Tibial nerve (tissue), 4 donors: ENCODE measurements around the gene KCNA1. TPM values are rescaled to one million over a fixed set of nuclear protein-coding genes. Genes with fewer than 3 reads are reported as not detected.
A peak's percentile ranks its signal among the peaks of the same experiment; 100 is the strongest.

Experiments
- DNase-seq, 2 donors: peaks; one replicate each; pipeline ENCODE4 v3.0.0-alpha.2; 2019; ENCODE audit warnings: low spot score in 2 of 2
- H3K27ac ChIP-seq, 4 donors: fragments of 200-600 bp; sonication (generic) in 3 of 4; one replicate each; pipeline ENCODE4 v1.5.1; 2017 to 2019; ENCODE audit warnings: mild to moderate bottlenecking in 1 of 4
- H3K27me3 ChIP-seq, 2 donors: fragments of 200-600 bp; sonication (generic) in 1 of 2; one replicate each; pipeline versions ENCODE4 v1.5.1 to v1.6.0; 2017 to 2019
- H3K36me3 ChIP-seq, 3 donors: fragments of 200-600 bp; sonication (generic); one replicate each; pipeline ENCODE4 v1.5.1; 2018 to 2019
- H3K4me1 ChIP-seq, 4 donors: fragments of 200-600 bp; sonication (generic) in 3 of 4; one replicate each; pipeline ENCODE4 v1.5.1; 2017 to 2019
- H3K4me3 ChIP-seq, 4 donors: fragments of 200-600 bp; sonication (generic) in 3 of 4; one replicate each; pipeline ENCODE4 v1.5.1; 2017 to 2019; ENCODE audit warnings: mild to moderate bottlenecking in 1 of 4, moderate library complexity in 1 of 4
- H3K9me3 ChIP-seq, 4 donors: fragments of 200-600 bp; sonication (generic) in 3 of 4; one replicate each; pipeline ENCODE4 v1.5.1; 2017 to 2019
- EP300 ChIP-seq, 2 donors: sonication (generic); formaldehyde crosslinking; IDR thresholded peaks; one replicate each; pipeline ENCODE4 v1.6.1; 2017; ENCODE audit warnings: antibody characterized with exemption in 2 of 2, mild to moderate bottlenecking in 1 of 2
- POLR2A ChIP-seq, 2 donors: fragments of 450-650 bp; IDR thresholded peaks; one replicate each; pipeline ENCODE4 v1.6.1; 2017; ENCODE audit warnings: antibody characterized with exemption in 2 of 2, mild to moderate bottlenecking in 2 of 2, moderate library complexity in 2 of 2
- WGBS, 2 donors: methylation state at CpG; one replicate each; pipeline ENCODE4 v1.1.5; 2018; 5-methylcytosine and 5-hydroxymethylcytosine counted together
- total RNA-seq, 4 donors: library from RNA; depleted of rRNA; stranded (reverse); fragments of >200 nt; gene quantifications; one replicate each; pipeline ENCODE4 v1.1.0, GENCODE V29; 2016
- TF ChIP-seq, protein P1 (sequence below), 5 experiments: fragments of 200-600 bp in 3 of 5; fragments of 450-650 bp in 2 of 5; sonication (generic) in 3 of 5; IDR thresholded peaks; one replicate each; pipeline ENCODE4 v1.5.1; 2016 to 2019; ENCODE audit warnings: antibody characterized with exemption in 5 of 5, mild to moderate bottlenecking in 3 of 5, moderate library complexity in 2 of 5

KCNA1 gene
- total RNA-seq, 4 donors from 2014 or later = 1.2 to 12.8 (median 4.8) TPM

DNA sequence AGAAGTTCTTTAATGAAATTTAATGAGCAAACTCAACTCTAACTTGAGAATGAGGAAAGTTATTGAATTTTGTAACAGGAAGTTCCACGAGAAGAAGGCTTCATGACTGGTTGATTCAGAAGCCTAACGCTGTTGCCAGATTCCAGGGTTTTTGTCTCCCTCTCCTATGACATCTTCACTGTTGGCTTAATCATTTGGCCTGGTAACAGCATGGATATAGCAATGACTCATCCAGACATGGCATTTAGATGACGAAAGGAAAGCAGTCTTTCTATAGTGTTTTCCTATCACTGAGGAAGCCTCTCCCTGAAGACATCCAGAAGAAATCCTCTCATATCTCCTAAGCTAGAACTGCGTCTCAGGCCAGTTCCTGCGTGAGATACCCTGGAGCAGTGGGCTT is 9.4 kb upstream of the KCNA1 start:
- H3K4me1 ChIP-seq = no peaks in the 10 kb centered on the region
- TF ChIP-seq POLR2A (IDR thresholded peaks at IDR 0.05) (no peak), EP300 (IDR thresholded peaks at IDR 0.05) (no peak)
- TF ChIP-seq, protein P1, sequence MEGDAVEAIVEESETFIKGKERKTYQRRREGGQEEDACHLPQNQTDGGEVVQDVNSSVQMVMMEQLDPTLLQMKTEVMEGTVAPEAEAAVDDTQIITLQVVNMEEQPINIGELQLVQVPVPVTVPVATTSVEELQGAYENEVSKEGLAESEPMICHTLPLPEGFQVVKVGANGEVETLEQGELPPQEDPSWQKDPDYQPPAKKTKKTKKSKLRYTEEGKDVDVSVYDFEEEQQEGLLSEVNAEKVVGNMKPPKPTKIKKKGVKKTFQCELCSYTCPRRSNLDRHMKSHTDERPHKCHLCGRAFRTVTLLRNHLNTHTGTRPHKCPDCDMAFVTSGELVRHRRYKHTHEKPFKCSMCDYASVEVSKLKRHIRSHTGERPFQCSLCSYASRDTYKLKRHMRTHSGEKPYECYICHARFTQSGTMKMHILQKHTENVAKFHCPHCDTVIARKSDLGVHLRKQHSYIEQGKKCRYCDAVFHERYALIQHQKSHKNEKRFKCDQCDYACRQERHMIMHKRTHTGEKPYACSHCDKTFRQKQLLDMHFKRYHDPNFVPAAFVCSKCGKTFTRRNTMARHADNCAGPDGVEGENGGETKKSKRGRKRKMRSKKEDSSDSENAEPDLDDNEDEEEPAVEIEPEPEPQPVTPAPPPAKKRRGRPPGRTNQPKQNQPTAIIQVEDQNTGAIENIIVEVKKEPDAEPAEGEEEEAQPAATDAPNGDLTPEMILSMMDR (IDR thresholded peaks at IDR 0.05) = no peak
- WGBS, 2 donors = 78 to 82% methylated on average over 5 of the region's 5 CpGs

DNA sequence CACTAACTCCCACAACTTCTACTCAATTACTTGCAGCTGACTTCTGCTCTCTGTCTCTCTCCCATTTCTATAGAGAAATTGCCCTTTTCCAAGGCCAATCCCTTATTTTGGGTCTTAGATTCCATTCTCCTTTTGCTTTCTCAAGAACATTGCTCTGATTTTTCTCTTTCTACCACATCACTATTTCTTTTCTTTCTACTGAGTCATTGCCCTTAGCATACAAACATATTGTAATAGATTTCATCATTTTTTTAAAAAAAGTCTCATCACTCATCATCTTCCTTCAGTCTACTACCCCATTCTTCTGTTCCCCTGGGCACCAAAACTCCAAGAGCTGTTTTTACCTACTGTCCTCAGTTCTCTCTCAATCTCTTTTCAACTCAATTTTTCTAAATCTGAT is 4.4 kb upstream of the KCNA1 start:
- H3K9me3 ChIP-seq = no peaks in the 10 kb centered on the region
- H3K4me1 ChIP-seq = peaks cover 0 to 19% (median 12%) of the 10 kb centered on the region in 4 donors
- H3K27ac ChIP-seq = no peak overlapping the region
- TF ChIP-seq EP300 (IDR thresholded peaks at IDR 0.05) = no peak
- TF ChIP-seq POLR2A (IDR thresholded peaks at IDR 0.05) = no peak
- TF ChIP-seq, protein P1 (IDR thresholded peaks at IDR 0.05) = no peak
- H3K36me3 ChIP-seq = no peaks in the 10 kb centered on the region
- H3K4me3 ChIP-seq = no peak overlapping the region
- H3K27me3 ChIP-seq = peaks cover 0 to 35% of the 10 kb centered on the region in 2 donors
- DNase-seq = no peak

More for the DNA sequence above, 9.4 kb upstream of the KCNA1 start:
- no peak for DNase-seq
- H3K27ac ChIP-seq = no peak overlapping the region
- no peaks in the 10 kb centered on the region for H3K9me3 ChIP-seq
- H3K4me3 ChIP-seq = no peak overlapping the region
- H3K36me3 ChIP-seq = no peaks in the 10 kb centered on the region
- peaks cover 0 to 4% of the 10 kb centered on the region in 2 donors for H3K27me3 ChIP-seq

DNA sequence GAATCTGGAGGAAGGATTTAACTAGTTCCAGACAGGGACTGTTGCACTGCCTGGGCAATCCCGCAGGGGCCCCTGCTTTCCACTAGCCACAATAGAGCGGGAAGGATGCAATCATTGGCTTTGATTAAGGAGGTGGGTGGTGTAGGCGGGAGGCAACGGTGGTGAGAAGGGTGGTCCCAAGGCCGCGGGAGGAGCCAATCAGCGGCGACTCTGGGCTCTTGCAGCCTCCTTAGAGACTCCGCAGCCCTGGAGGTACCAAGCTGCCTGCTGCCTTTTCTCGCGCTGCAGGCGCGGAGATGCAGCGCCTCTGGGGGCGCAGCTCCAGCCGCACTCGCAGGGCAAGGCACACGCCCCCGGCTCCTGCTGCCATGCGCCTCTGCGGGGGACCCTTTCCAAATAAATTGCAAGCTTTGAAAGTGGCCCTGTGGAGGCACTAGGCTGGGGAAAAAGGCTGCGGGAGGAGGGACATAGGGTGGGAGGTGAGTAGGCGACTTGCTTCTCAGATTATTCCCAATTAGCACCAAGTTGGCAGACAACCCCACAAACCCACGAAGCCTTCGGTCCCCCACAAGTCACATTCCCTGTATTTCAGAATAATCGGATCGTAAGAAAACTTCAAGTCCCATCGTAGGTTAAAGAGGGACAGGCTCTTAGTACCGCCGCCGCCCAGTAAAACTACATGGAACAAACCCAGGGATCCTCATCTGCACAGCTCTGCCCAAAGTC is 858 bp upstream of the KCNA1 start:
- TF ChIP-seq, protein P1 (IDR thresholded peaks at IDR 0.05) = no peak
- TF ChIP-seq POLR2A (IDR thresholded peaks at IDR 0.05) = no peak
- no peak for TF ChIP-seq EP300 (IDR thresholded peaks at IDR 0.05)
- Histone ChIP-seq H3K4me1 (peaks cover 0 to 29% (median 16%) of the 10 kb centered on the region in 4 donors), H3K36me3 (no peaks in the 10 kb centered on the region), H3K4me3 (peak overlapping the region in 1 of 4 donors; percentile 48), H3K27ac (peak overlapping the region in 1 of 4 donors; percentile 20), H3K27me3 (peaks cover 0 to 67% of the 10 kb centered on the region in 2 donors), H3K9me3 (no peaks in the 10 kb centered on the region)
- no peak for DNase-seq
- 1 to 2% methylated on average over 25 to 31 of the region's 31 CpGs for WGBS, 2 donors

DNA sequence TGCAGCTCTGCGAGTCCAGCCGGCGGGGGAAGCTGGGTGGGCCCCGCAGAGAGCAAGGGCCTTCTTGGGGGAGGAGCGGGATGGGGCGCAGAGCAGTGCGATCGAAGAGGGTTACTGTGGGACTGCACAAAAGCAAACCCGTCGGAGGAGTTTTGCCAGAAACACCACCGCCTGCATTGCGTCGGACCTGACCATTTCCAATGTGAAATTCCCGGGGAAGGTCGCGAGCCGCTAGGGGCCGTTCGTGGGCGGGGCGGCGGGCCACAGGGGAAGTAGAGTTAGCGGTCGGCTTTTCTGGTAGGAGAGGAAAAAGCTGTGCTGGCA is 333 bp upstream of the KCNA1 start:
- H3K4me3 ChIP-seq = peak overlapping the region; percentile 18 to 48 (median 36)
- peak overlapping the region in 1 of 4 donors; percentile 20 for H3K27ac ChIP-seq
- no peaks in the 10 kb centered on the region for H3K36me3 ChIP-seq
- TF ChIP-seq POLR2A (IDR thresholded peaks at IDR 0.05) = no peak
- peaks cover 0 to 67% of the 10 kb centered on the region in 2 donors for H3K27me3 ChIP-seq
- no peaks in the 10 kb centered on the region for H3K9me3 ChIP-seq
- peaks cover 0 to 29% (median 16%) of the 10 kb centered on the region in 4 donors for H3K4me1 ChIP-seq
- WGBS, 2 donors = 1 to 5% methylated on average over 24 of the region's 24 CpGs
- DNase-seq = no peak

DNA sequence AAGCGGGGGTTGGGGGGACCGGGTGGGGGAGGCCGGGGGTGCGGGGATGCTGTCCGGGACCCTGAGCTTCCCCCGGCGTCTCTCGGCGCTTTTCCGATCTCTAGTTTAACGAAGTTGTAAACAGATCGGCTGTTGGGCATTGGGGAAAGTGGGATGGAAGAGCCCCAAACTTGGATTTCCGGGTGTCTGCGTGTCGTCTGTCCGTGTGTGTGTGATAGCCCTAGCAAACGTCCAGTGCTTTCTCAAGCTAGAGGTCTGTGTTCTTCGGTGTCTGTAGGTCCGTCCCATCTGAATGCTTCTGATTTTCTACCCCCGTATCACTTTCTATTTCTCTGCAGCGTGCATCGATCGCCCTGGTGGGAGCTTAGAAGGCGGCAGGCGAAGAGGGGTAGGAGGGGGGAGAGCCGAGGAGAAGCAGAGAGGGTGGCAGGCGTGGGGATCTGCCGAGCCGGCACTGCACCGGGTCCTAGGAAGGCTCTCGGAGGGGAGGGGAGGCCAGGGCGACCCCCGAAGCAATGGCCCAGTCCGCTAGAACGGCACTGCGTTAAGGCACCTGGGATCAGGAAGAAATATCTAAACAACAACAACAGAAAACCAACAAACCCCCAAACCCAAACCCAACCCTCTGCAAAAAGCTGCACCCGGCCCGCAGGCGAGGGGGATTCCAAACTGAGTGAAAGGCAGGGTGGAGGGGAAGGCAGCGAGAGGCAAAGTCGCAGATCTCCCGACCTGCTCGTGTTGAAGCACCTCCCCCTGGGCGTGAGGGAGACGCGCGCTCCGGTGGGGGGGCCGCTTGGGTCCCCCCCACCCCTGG is 1.0 kb downstream of the KCNA1 start:
- H3K27me3 ChIP-seq = peaks cover 0 to 71% of the 10 kb centered on the region in 2 donors
- peaks cover 0 to 29% (median 16%) of the 10 kb centered on the region in 4 donors for H3K4me1 ChIP-seq
- TF ChIP-seq POLR2A (IDR thresholded peaks at IDR 0.05) (no peak), EP300 (IDR thresholded peaks at IDR 0.05) (no peak)
- TF ChIP-seq, protein P1 (IDR thresholded peaks at IDR 0.05) = no peak
- H3K9me3 ChIP-seq = no peaks in the 10 kb centered on the region
- WGBS, 2 donors = 1 to 2% methylated on average over 42 to 49 of the region's 49 CpGs
- H3K4me3 ChIP-seq = peak overlapping the region; percentile 18 to 48 (median 36)
- H3K36me3 ChIP-seq = no peaks in the 10 kb centered on the region
- DNase-seq = no peak
- H3K27ac ChIP-seq = peak overlapping the region in 1 of 4 donors; percentile 20
